GM12891 (cell line): ENCODE results near the gene GOLGA1.
"Not testable (repeated sequence)": the region's sequence is repeated elsewhere in the genome, so short reads cannot be mapped to it uniquely, and the experiment has no call there.

Experiments
- DNase-seq: peaks from one replicate; pipeline ENCODE4 v3.0.0; 2011; ENCODE audit warnings: low spot score; ENCODE audit not compliant: insufficient read length
- FAIRE-seq: peaks from 2 replicates; lab custom pipeline; 2011; peaks lifted over from hg19 to GRCh38; lab: Jason Lieb, UNC
- PAX5 ChIP-seq: IDR thresholded peaks from 2 replicates; pipeline ENCODE4 v1.6.1; 2011; ENCODE audit warnings: low read length, moderate library complexity, mild to moderate bottlenecking; ENCODE audit not compliant: insufficient read depth, severe bottlenecking
- POLR2A ChIP-seq: IDR thresholded peaks from 2 replicates; pipeline ENCODE4 v1.6.1; 2011; ENCODE audit warnings: low read depth, low read length, control low read depth
- POLR2AphosphoS5 ChIP-seq: IDR thresholded peaks from 2 replicates; pipeline ENCODE4 v1.6.1; 2011; ENCODE audit warnings: low read depth, low read length, control low read depth
- POU2F2 ChIP-seq: IDR thresholded peaks from 2 replicates; pipeline ENCODE4 v1.6.1; 2011; ENCODE audit warnings: low read depth, mild to moderate bottlenecking, control low read depth, low read length, moderate library complexity
- SPI1 ChIP-seq: IDR thresholded peaks from 2 replicates; pipeline ENCODE4 v1.6.1; 2011; ENCODE audit warnings: low read depth, low read length, control low read depth
- TAF1 ChIP-seq: IDR thresholded peaks from 2 replicates; pipeline ENCODE4 v1.6.1; 2011; ENCODE audit warnings: low read depth, low read length, control low read depth

GOLGA1 gene

DNA sequence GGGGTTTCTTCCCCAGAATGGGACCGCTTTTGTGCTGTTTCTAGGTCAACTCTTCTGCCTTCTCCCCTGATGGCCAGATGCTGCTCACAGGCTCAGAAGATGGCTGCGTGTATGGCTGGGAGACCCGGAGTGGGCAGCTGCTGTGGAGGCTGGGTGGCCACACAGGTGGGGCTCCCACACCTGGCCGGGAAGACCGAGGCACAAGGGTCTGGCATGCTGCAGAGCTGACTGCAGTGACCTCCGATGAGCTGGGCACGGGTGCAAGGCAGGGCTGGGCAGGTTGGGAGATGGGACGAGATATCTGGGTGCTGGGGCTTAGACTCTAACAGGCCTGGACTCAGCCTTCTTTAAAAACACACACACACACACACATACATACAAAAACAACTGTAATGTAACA lies 86.7 kb downstream of the GOLGA1 start:
- FAIRE-seq: no peak
- TF ChIP-seq SPI1 (no peak), PAX5 (no peak), POLR2A (no peak), POLR2AphosphoS5 (no peak), POU2F2 (no peak), TAF1 (no peak)
- DNase-seq: no peak

DNA sequence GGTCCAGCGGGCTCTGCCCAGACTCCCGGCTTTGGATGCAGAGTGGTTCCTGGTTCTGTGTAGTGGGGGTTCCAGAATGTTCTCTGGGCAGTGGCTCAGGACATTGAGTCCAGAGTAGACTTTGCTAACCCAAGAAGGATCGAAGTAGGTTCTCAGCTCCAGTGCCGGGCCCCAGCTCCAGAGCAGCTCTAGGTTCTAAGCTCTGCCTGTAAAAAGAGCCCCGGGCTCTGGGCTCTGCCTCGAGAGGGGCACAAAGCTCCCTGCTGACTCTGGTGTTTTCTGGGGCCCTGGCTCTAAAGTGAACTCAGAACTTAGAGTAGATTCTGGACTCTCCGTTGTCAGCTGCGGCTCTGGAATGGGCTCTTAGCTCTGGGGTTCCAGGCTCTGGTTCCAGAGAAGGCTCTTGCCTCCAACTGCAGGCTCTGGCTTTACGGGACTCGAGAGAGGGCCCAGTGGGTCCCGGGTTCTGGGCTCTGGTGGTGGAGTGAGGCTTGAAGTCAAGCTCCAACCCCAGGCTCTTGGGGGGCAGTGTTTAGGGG lies 87.2 kb downstream of the GOLGA1 start:
- no peak for DNase-seq
- no peak for FAIRE-seq
- TF ChIP-seq TAF1 (no peak), SPI1 (no peak), POU2F2 (no peak), POLR2AphosphoS5 (no peak), PAX5 (no peak), POLR2A (no peak)

GRCh38 chr9:124852829-124853531 lies 87.9 kb downstream of the GOLGA1 start, which contains the start of gene WDR38:
WDR38 (plus strand) TSS chr9:124853460; CDS start chr9:124853532, 72 bp downstream.
- FAIRE-seq (peak; percentile 92), DNase-seq (peak; percentile 86)
- no peak for TF ChIP-seq POLR2A
- no peak for TF ChIP-seq TAF1
- no peak for TF ChIP-seq SPI1
- no peak for TF ChIP-seq POLR2AphosphoS5
- no peak for TF ChIP-seq PAX5
- no peak for TF ChIP-seq POU2F2

DNA sequence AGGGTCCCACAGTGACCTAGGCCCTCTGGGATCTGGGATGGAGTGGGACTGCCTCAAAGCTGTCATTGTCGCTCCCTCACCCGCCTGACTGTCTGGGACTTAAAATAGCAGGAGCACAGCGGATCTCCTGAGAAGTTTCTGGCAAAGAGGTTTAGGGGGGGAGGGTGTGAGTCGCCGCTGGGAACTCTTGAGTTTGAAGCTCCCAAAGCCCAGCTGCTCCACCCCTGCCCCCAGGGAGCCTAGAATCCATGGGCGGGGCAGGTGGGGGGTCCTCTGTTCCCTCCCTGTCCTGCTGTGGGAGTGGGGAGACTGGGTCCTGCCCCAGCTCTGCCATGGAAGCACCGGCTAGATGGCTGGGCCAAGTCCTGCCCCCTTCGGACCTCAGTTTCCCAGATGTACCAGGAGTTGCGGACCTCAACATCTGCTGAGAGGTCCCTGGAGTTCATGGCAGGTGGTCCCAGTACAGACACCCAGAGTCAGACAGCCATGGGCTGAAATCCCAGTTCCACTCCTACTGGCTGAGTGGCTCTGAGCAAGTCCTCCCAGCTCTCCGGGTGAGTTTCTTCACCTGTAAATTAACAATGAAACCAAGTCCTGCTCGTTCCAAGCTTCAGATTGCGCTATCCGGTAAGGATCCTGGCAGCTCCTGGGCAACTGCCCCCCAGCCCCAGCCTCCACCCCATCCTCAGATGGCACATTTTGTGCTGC lies 88.6 kb downstream of the GOLGA1 start:
- no peak for FAIRE-seq

DNA sequence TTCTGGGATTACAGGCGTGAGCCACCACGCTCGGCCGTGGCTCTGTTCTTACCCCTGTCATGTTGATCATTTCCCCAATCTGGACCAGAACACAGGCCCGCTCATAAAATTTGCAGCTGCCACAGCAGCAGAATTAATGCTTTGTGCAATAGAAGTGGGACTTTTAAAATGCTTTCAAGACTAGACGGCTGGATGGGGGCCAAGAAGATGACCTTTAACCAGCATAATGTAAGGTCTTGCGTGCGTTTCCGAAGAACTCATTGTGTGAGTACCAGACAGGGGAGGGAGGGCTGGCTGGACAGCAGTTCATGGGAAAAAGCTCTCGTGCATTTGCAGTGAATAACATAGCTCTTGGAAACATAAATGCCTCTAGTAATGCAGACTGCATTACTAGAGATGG lies 91.1 kb downstream of the GOLGA1 start:
- DNase-seq (no peak), FAIRE-seq (no peak)
- TF ChIP-seq SPI1 (no peak), PAX5 (no peak), POU2F2 (no peak), TAF1 (no peak), POLR2A (no peak), POLR2AphosphoS5 (no peak)

More for the DNA sequence above, 88.6 kb downstream of the GOLGA1 start:
- TF ChIP-seq POLR2AphosphoS5 (no peak), POLR2A (no peak), POU2F2 (no peak), SPI1 (no peak)
- DNase-seq: no peak

DNA sequence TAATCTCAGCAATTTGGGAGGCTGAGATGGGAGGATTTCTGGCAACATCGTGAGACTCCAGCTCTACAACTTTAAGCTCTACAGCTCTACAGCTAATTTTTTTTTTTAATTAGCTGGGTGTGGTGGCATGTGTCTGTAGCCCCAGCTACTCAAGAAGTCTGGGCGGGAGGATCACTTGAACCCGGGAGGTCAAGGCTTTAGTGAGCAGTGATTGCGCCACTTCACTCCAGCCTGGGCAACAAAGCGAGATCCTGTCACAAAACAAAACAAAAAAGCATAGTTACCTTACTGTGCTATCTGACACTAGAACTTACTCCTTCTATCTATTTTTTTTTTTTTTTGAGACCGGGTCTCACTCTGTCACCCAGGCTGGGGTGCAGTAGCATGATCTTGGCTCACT lies 93.9 kb downstream of the GOLGA1 start:
- no peak for FAIRE-seq
- TF ChIP-seq POU2F2 (no peak), POLR2A (no peak), TAF1 (no peak), POLR2AphosphoS5 (no peak), PAX5 (no peak), SPI1 (no peak)
- DNase-seq: no peak

DNA sequence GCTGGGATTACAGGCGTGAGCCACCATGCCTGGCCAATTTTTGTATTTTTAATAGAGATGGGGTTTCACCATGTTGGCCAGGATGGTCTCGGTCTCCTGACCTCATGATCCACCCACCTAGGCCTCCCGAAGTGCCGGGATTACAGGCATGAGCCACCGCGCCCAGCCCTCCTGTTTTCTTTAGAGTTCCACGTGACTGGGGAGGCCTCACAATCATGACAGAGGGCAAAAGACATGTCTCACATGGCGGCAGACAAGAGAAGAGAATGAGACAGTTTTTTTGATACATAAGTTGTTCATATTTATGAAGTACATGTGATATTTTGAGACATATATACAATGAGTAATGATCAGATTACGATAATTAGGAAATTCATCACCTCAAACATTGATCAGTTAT lies 94.4 kb downstream of the GOLGA1 start:
- not testable (repeated sequence) for FAIRE-seq, DNase-seq

DNA sequence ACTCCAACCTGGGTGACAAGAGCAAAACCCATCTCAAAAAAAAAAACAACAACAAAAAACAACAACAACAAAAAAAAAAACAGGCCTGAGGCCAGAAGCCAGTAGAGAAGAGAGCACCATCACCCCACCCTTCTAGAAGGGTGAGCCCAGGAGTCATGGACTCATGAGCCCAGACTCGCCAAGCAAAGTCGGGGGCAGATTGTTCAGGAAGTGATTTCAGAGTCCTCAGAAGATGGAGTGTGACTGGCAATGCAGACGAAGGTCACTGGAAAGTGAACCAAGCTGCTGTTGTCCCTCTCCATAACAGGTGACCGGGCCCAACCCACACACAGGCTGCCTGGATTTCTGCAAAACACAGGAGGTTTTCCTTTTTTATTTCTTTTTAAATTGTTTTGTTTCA lies 96.6 kb downstream of the GOLGA1 start:
- no peak for FAIRE-seq
- TF ChIP-seq TAF1 (no peak), POLR2AphosphoS5 (no peak)
- no peak for DNase-seq

DNA sequence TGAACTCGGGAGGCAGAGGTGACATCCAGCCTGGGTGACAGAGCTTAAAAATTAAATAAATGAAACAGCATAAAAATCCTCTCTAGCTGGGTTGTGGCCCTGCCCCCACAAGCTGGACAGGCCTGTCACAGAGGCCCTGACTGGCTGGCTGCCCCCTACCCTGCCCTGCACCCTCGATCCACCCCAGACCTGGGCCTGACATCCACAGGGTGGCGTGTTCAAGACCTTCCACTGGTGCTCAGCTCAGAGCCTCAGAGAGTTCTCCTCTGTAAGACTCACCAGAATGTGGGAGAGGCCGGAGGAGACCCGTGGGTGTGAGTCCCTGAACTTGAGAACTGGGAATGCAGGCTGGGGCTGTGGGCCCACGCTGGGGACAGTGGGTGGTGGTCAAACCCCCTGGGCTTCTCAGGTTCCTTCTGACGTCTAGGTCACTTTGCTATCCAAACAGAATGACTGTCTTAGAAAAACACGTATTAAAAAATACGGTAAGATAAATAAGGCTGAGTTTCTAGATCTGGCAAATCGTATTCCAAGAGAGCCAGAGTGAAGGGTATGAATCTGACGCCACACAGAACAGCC lies 97.3 kb downstream of the GOLGA1 start:
- TF ChIP-seq POLR2AphosphoS5: no peak
- no peak for TF ChIP-seq POU2F2
- DNase-seq (no peak), FAIRE-seq (no peak)
